Iris pigment epithelial cell (primary cell): ENCODE measurements around the gene MRAP2.
"Not testable (repeated sequence)": the region's sequence is repeated elsewhere in the genome, so short reads cannot be mapped to it uniquely, and the experiment has no call there.

ENCODE experiments used
- DNase-seq: peaks from one replicate; pipeline ENCODE4 v3.0.0-alpha.2; 2011; ENCODE audit warnings: low read depth

The MRAP2 gene

DNA sequence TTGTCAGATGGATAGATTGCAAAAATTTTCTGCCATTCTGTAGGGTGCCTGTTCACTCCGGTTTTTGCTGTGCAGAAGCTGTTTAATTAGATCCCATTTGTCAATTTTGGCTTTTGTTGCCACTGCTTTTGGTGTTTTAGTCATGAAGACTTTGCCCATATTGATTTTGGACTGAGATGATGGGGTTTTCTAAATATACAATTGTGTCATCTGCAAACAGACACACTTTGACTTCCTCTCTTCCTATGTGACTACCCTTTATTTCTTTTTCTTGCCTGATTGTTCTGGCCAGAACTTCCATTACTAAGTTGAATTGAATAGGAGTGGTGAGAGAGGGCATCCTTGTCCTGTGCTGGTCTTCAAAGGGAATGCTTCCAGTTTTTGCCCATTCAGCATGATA lies 96.0 kb downstream of the MRAP2 start:
- DNase-seq, result not testable (repeated sequence)

DNA sequence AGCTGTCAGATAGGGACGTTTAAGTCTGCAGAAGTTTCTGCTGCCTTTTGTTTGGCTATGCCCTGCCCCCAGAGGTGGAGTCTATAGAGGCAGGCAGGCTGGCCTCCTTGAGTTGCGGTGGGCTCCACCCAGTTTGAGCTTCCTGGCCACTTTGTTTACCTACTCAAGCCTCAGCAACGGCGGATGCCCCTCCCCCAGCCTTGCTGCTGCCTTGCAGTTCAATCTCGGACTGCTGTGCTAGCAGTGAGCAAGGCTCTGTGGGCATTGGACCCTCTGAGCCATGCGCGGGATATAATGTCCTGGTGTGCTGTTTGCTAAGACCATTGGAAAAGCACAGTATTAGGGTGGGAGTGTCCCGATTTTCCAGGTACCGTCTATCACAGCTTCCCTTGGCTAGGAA lies 99.8 kb downstream of the MRAP2 start:
- not testable (repeated sequence) for DNase-seq

DNA sequence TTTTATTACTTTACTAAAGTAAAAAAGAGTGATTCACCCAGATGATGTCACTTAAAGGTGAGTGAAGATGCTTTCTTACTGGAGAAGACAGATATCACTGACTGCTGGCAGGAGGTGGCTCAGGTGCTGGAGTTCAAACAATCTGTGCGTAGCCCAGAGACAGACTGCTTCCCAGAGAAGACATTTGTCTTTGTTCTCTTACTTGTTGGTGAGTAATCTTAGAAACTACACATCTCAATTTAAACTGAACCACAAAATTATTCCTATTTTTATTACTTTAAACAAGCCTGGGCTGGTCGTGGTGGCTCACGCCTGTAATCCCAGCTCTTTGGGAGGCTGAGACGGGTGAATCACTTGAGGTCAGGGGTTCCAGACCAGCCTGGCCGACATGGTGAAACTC lies 101.7 kb downstream of the MRAP2 start:
- no peak for DNase-seq

GRCh38 chr6:84136364-84137050 lies 102.9 kb downstream of the MRAP2 start:
- DNase-seq, result no peak

DNA sequence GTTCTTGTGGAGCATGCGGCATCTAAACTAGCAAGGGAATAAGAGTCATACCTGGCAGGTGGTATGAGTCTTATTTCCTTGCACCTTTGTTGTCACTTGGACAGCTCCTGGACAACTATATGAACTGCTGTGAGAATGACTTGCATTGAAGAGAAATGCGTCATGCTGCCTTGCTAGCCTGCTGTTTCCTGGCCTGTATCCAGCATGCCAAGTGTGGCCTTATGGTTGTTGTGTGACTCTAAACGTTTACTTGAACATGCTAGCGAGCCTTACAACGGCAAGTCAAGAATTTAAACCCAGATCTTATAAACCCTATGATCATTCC lies 103.4 kb downstream of the MRAP2 start:
- peak; percentile 53 for DNase-seq

- DNase-seq, result peak; percentile 34
These were observed 104.5 kb downstream of the MRAP2 start for GRCh38 chr6:84137989-84138575.

- DNase-seq, result no peak
These were observed 105.7 kb downstream of the MRAP2 start for GRCh38 chr6:84139311-84139710.
